ENCODE measurements around the gene DEGS2. TPM values are rescaled to one million over a fixed set of nuclear protein-coding genes. Genes with fewer than 3 reads are reported as not detected.

Gene DEGS2
- total and polyA plus RNA-seq, 2 of the 13 experiments (the other 11 are each of a cell fraction or from before 2014, with no cell fraction given): 0.09 TPM

DNA sequence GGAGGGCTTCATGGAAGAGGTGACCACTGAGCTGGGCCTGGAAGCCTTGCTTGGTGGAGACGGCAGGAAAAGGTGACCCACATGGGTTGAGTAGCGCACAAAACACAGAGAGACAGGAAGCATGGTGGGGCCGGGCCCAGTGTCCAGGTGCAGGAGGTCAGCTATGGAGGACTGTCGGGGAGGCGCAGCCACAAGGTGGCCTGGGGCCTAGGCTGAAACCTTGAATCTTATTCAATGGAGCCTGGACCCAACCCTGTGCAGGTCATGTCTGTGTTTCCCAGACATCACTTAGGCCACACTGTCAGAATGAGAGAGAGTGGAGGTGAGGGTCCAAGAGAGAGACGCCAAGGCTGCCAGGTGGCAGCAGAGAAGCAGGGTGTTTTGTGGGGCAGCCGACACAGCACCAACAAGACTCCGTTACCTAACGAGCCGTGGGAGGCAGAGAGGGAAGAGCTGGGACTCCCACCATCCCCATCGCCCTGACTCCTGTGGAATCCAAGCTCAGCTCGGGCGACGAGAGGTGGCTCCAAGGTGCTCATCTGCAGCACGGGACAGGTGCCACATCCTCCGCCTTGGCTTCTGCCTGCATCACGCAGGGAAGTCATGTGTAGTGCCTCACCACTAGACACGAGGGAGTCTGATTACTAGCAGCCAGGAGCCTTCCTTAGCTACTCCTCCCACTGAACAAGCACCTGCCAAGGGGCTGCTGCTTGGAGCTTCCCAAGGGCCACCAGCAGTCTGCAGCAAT lies 38.7 kb downstream of the DEGS2 start:
- Histone ChIP-seq H3K79me2 (ENCODE audit: insufficient read depth, low read length) (no peaks in the 10 kb centered on the region), H4K20me1 (ENCODE audit: insufficient read depth, low read length) (no peaks in the 10 kb centered on the region), H3K27ac (ENCODE audit: extremely low read length, insufficient read depth, low read length) (no peak overlapping the region), H3K4me1 (ENCODE audit: insufficient read depth, low read length) (no peaks in the 10 kb centered on the region), H3K36me3 (replicated peaks in 1 of 2; ENCODE audit: control insufficient read depth in 1 of 2, insufficient read depth in 2 of 2, low read length in 2 of 2) (peaks cover 4 to 8% of the 10 kb centered on the region in 2 experiments; a peak in 3 of 5 replicates), H3K4me3 (replicated peaks in 1 of 3; ENCODE audit: insufficient read depth in 1 of 3, low read depth in 2 of 3, low read length in 3 of 3) (no peak overlapping the region), H3K4me2 (ENCODE audit: low read depth, low read length) (no peak overlapping the region), H3K27me3 (ENCODE audit: control insufficient read depth in 1 of 2, insufficient read depth in 2 of 2, low read length in 2 of 2) (no peaks in the 10 kb centered on the region), H3K9ac (ENCODE audit: insufficient read depth, low read depth, low read length) (no peak overlapping the region), H2AFZ (ENCODE audit: low read length) (no peak overlapping the region), H3K9me3 (ENCODE audit: low read length) (no peaks in the 10 kb centered on the region)
- 98% methylated on average over 18 of the region's 18 CpGs for WGBS (ENCODE audit: low lambda C conversion rate)
- intact Hi-C loops (cut with micrococcal nuclease; ENCODE audit: unreplicated experiment) (no loop called here), in situ Hi-C loops (cut with HindIII; ENCODE audit: extremely low pct_ligation_motif_present, low pct_unique_long_range_greater_than_20kb) (no loop called here)
- no TSS peak for BruUV-seq (replicated peaks)
- POLR2A ChIA-PET: no interaction called here
- no peak for TF ChIP-seq ZNF850 (CRISPR knock-in tag; conservative IDR thresholded peaks at IDR 0.05)
- TF ChIP-seq, protein P1, sequence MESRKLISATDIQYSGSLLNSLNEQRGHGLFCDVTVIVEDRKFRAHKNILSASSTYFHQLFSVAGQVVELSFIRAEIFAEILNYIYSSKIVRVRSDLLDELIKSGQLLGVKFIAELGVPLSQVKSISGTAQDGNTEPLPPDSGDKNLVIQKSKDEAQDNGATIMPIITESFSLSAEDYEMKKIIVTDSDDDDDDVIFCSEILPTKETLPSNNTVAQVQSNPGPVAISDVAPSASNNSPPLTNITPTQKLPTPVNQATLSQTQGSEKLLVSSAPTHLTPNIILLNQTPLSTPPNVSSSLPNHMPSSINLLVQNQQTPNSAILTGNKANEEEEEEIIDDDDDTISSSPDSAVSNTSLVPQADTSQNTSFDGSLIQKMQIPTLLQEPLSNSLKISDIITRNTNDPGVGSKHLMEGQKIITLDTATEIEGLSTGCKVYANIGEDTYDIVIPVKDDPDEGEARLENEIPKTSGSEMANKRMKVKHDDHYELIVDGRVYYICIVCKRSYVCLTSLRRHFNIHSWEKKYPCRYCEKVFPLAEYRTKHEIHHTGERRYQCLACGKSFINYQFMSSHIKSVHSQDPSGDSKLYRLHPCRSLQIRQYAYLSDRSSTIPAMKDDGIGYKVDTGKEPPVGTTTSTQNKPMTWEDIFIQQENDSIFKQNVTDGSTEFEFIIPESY (CRISPR knock-in tag; IDR thresholded peaks at IDR 0.05): peak; percentile 69; the same call in 1 of the 2 replicates
- TF ChIP-seq ZNF292 (CRISPR knock-in tag; IDR thresholded peaks at IDR 0.05; ENCODE audit: borderline replicate concordance, low read depth): no peak
- TF ChIP-seq, protein P2, sequence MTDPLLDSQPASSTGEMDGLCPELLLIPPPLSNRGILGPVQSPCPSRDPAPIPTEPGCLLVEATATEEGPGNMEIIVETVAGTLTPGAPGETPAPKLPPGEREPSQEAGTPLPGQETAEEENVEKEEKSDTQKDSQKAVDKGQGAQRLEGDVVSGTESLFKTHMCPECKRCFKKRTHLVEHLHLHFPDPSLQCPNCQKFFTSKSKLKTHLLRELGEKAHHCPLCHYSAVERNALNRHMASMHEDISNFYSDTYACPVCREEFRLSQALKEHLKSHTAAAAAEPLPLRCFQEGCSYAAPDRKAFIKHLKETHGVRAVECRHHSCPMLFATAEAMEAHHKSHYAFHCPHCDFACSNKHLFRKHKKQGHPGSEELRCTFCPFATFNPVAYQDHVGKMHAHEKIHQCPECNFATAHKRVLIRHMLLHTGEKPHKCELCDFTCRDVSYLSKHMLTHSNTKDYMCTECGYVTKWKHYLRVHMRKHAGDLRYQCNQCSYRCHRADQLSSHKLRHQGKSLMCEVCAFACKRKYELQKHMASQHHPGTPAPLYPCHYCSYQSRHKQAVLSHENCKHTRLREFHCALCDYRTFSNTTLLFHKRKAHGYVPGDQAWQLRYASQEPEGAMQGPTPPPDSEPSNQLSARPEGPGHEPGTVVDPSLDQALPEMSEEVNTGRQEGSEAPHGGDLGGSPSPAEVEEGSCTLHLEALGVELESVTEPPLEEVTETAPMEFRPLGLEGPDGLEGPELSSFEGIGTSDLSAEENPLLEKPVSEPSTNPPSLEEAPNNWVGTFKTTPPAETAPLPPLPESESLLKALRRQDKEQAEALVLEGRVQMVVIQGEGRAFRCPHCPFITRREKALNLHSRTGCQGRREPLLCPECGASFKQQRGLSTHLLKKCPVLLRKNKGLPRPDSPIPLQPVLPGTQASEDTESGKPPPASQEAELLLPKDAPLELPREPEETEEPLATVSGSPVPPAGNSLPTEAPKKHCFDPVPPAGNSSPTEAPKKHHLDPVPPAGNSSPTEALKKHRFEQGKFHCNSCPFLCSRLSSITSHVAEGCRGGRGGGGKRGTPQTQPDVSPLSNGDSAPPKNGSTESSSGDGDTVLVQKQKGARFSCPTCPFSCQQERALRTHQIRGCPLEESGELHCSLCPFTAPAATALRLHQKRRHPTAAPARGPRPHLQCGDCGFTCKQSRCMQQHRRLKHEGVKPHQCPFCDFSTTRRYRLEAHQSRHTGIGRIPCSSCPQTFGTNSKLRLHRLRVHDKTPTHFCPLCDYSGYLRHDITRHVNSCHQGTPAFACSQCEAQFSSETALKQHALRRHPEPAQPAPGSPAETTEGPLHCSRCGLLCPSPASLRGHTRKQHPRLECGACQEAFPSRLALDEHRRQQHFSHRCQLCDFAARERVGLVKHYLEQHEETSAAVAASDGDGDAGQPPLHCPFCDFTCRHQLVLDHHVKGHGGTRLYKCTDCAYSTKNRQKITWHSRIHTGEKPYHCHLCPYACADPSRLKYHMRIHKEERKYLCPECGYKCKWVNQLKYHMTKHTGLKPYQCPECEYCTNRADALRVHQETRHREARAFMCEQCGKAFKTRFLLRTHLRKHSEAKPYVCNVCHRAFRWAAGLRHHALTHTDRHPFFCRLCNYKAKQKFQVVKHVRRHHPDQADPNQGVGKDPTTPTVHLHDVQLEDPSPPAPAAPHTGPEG (CRISPR knock-in tag; IDR thresholded peaks at IDR 0.05): no peak
- TF ChIP-seq HIVEP1 (CRISPR knock-in tag; IDR thresholded peaks at IDR 0.05): no peak
- TF ChIP-seq TAF1 (CRISPR knock-in tag; IDR thresholded peaks at IDR 0.05): no peak
- no peak for DNase-seq (ENCODE audit: low spot score)
- CTCF ChIA-PET (ENCODE audit: low intra/inter-chr PET ratio, low total read pairs): no interaction called here
- no peak for ATAC-seq
- FAIRE-seq: no peak

Measured in HepG2 (cell line).